Measurements from ENCODE around the gene LRRC40.

LRRC40 gene

GRCh38 chr1:70205434-70206118, at the start of gene LRRC40:
TSS of gene LRRC40 (minus strand) at chr1:70205579. CDS start at chr1:70205540, 39 bp downstream.
- Histone ChIP-seq H3K27ac (peak within 1 kb of the TSS; percentile 73 to 97 (median 91)), H3K4me3 (peak within 1 kb of the TSS; percentile 52 to 91 (median 76))

- no peak overlapping the region for H3K27ac ChIP-seq
- no peak overlapping the region for H3K4me3 ChIP-seq
Measured at GRCh38 chr1:70248729-70249128, 43.4 kb upstream of the LRRC40 start.

GRCh38 chr1:70247768-70248167, 42.4 kb upstream of the LRRC40 start:
- Histone ChIP-seq H3K27ac (no peak overlapping the region), H3K4me3 (no peak overlapping the region)

GRCh38 chr1:70247122-70247521, 41.7 kb upstream of the LRRC40 start:
- H3K27ac ChIP-seq = no peak overlapping the region
- H3K4me3 ChIP-seq = no peak overlapping the region

- no peak overlapping the region for H3K27ac ChIP-seq
- H3K4me3 ChIP-seq = no peak overlapping the region
Measured at GRCh38 chr1:70239940-70240339, 34.6 kb upstream of the LRRC40 start.

DNA sequence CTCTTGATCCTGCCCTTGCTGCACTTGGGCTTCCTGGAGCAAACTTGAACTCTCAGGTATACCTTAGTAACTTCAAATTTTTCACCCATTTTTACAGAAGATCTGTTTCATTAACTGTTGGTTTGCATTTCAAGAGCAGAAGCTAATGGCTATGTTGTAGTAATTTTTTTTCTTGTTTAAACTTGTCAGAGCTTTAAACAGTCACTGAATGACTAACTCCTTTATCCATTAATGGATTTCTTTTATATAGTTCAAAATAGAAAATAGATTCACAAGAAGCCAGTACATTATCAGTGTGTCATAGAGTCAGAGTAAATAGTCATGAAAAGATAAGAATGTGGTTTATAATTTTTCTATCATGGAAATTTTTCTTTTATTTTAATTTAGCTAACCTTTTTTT, 29.4 kb upstream of the LRRC40 start:
- no peak overlapping the region for H3K27ac ChIP-seq
- no peak overlapping the region for H3K4me3 ChIP-seq

DNA sequence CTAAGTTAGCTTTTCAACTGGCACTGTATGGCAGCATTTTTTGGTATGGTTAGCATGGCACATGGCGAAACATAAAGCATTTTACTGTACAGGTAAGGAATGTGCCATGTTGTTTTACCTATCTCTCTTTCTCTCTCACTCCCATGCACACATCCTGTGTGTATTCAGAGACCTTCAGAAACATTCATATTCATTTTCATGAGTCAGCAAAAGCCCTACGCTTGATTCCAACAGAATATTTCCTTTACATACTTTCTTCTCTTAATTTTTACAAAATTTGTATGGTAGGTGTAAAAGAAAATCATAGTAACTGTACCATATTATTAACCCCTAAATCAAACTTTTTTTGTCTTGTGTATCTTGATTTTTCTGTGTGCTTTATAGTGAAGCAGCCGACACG, 26.1 kb upstream of the LRRC40 start:
- no peak overlapping the region for H3K27ac ChIP-seq
- no peak overlapping the region for H3K4me3 ChIP-seq

- no peak overlapping the region for H3K4me3 ChIP-seq
- H3K27ac ChIP-seq = no peak overlapping the region
Measured at GRCh38 chr1:70228670-70229069, 23.3 kb upstream of the LRRC40 start.

DNA sequence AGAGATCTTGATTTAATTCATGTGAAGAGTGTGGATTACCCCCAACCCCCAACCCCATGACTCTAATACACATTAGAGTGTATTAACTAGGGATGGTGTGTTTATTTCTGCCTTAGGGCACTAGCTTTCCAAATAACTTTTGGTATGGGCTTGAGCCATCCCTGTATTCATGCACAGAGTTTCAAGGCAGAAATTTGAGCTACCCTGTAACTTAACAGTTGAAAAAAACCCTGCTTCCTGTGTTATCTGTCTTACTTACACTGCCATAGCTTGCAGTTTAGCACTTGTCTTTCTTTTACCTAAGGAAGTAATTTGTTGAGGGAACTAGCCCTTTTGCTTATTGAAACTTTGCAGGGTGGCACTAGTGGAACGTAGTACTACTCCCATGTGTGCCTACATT, 22.1 kb upstream of the LRRC40 start:
- no peak overlapping the region for H3K4me3 ChIP-seq
- peak overlapping the region in 1 of 21 experiments; percentile 5 for H3K27ac ChIP-seq

DNA sequence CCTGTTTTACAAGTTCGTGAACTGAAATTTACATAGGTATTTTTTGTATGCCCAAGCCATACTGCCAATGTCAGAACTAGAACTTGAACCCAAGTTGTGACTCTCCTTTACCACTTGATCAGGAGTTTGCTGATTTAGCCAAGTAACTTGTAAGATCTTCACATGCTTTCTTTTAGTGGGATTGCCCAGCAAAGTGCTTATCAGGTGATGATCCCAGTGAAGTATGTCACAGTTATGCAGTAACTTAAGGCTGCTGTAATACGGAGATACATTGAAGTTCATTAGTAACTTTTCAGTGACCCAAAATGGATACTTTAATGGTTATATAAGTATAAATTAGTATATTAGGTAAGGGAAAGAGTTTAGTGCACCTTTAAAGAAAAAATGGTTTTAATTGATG, 19.6 kb upstream of the LRRC40 start:
- Histone ChIP-seq H3K27ac (no peak overlapping the region), H3K4me3 (no peak overlapping the region)

DNA sequence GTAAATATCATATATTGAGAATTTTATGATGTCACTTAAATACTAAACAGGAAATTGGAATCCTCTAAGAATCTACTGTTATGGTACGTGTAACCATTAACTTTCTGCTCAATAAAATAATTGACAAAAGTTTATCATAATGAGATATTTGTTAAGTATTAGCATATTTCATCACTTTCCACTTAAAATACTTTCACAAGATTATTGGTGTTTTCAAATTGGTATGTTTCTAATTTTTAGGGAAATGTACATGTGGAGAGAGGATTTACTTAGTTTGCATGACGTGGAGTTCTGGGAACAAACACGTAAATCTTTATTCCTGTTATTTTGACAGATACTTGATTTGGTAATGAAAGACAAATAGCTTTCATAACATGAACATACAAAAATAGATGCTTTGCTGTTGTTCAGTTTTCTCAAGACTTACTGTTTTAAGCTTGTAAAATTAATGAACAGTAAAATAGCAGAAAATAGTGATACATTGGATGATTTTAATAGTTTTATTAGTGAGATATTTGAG, 17.4 kb upstream of the LRRC40 start:
- Histone ChIP-seq H3K4me3 (peak overlapping the region in 4 of 7 experiments; percentile 65 to 75 (median 70)), H3K27ac (peak overlapping the region in 13 of 21 experiments; percentile 85 to 99 (median 94))

- Histone ChIP-seq H3K4me3 (peak within 1 kb of the TSS; percentile 53 to 87 (median 73)), H3K27ac (peak within 1 kb of the TSS; percentile 80 to 99 (median 93))
Measured at GRCh38 chr1:70221238-70222121, 16.1 kb upstream of the LRRC40 start, which contains the start of gene SRSF11. TSS of gene SRSF11 (plus strand) at chr1:70221380. CDS start at chr1:70221637, 257 bp downstream.

GRCh38 chr1:70220517-70221237, 15.3 kb upstream of the LRRC40 start:
- peak overlapping the region; percentile 53 to 87 (median 73) for H3K4me3 ChIP-seq
- peak overlapping the region in 20 of 21 experiments; percentile 63 to 99 (median 93) for H3K27ac ChIP-seq

GRCh38 chr1:70220015-70220414, 14.6 kb upstream of the LRRC40 start:
- Histone ChIP-seq H3K4me3 (no peak overlapping the region), H3K27ac (peak overlapping the region in 1 of 21 experiments; percentile 92)

- Histone ChIP-seq H3K4me3 (no peak overlapping the region), H3K27ac (no peak overlapping the region)
Measured at GRCh38 chr1:70211541-70211940, 6.2 kb upstream of the LRRC40 start.

- peak overlapping the region in 1 of 21 experiments; percentile 3 for H3K27ac ChIP-seq
- H3K4me3 ChIP-seq = no peak overlapping the region
Measured at GRCh38 chr1:70210820-70211219, 5.4 kb upstream of the LRRC40 start.

GRCh38 chr1:70208292-70208691, 2.9 kb upstream of the LRRC40 start:
- Histone ChIP-seq H3K4me3 (no peak overlapping the region), H3K27ac (no peak overlapping the region)

DNA sequence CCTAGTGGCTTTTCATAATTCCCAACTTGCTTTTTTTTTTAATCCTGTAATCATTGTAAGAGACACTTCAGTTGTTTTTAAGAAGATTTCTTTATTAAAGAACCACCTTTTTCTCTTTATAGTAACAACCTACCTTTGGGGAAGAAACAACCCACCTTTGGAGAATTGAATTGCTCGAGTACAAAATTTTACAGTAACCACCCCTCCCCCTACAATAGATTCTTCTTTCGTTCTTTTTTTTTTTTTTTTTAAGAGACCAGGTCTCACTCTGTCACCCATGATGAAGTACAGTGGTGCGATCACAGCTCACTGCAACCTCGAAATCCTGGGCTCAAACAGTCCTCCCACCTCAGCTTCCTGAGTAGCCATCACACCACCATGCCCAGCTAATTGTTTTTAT, 2.1 kb upstream of the LRRC40 start:
- no peak overlapping the region for H3K27ac ChIP-seq
- H3K4me3 ChIP-seq = no peak overlapping the region

DNA sequence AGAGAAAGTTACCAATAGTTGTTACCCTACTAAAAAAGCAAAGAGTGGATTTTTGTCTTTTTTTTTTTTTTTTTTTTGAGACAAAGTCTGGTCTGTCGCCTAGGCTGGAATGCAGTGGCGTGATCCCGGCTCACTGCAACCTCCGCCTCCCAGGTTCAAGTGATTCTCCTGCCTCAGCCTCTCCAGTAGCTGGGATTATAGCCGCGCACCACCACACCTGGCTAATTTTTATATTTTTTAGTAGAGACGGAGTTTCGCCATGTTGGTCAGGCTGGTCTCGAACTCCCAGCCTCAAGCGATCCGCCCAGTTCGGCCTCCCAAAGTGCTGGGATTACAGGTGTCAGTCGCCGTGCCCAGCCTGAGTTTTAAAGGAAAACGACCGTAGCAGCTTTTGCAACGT, 1.5 kb upstream of the LRRC40 start:
- H3K4me3 ChIP-seq = peak overlapping the region in 6 of 7 experiments; percentile 52 to 91 (median 77)
- H3K27ac ChIP-seq = peak overlapping the region in 8 of 21 experiments; percentile 82 to 97 (median 94)

DNA sequence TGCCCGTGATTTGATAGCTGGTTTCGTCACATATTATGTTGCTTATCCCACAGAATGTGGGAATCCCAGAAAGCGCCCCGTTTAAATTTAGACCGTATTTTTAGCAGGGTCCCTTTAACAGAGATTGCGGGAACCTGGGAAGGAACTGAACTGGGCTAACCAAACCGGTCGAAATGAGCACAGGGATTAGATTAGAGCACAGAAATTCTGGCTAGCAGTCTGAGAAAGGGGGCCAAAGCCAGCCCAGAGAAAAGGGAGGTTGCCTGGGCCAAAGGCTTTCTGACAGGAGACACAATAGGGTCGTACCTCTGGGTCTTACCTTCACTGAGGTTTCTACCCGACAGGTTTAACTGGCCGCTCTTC, 327 bp downstream of the LRRC40 start:
- H3K4me3 ChIP-seq = peak overlapping the region; percentile 52 to 91 (median 76)
- H3K27ac ChIP-seq = peak overlapping the region in 20 of 21 experiments; percentile 73 to 97 (median 92)
